Upper lobe of left lung (tissue), 4 donors: ENCODE results near the gene STX8.

Source experiments
- CTCF ChIP-seq, 6 experiments: fragments of 450-650 bp in 4 of 6; fragments of 200-600 bp in 2 of 6; sonication (generic) in 2 of 6; IDR thresholded peaks; one replicate each; pipeline ENCODE4 v1.5.1; 2016 to 2019; ENCODE audit warnings: antibody characterized with exemption in 6 of 6
- POLR2A ChIP-seq, 4 donors: fragments of 450-650 bp; IDR thresholded peaks; one replicate each; pipeline ENCODE4 v1.5.1; 2016 to 2017; ENCODE audit warnings: antibody characterized with exemption in 4 of 4, mild to moderate bottlenecking in 2 of 4

- TF ChIP-seq CTCF (IDR thresholded peaks at IDR 0.05) (no peak), POLR2A (IDR thresholded peaks at IDR 0.05) (no peak)
Observed at GRCh38 chr17:9225305-9226101, 350.1 kb downstream of the STX8 start.
